H9 (cell line): Measurements from ENCODE around the gene FATE1. TPM values are rescaled to one million over a fixed set of nuclear protein-coding genes. Genes with fewer than 3 reads are reported as not detected.

Experiments used
- DNase-seq: peaks from one replicate; pipeline ENCODE4 v3.0.0-alpha.2; 2017
- H2AFZ ChIP-seq: one replicate; pipeline ENCODE4 v1.6.1; 2013; ENCODE audit warnings: mild to moderate bottlenecking, low read length, control low read depth, moderate library complexity
- H2AK5ac ChIP-seq: 2 replicates; pipeline ENCODE4 v1.6.1; 2013; ENCODE audit warnings: low read length, control low read depth, mixed read lengths; ENCODE audit not compliant: insufficient read length
- H2BK120ac ChIP-seq: one replicate; pipeline ENCODE4 v1.6.1; 2013; ENCODE audit warnings: low read depth, mild to moderate bottlenecking, low read length, control low read depth, inconsistent platforms; ENCODE audit not compliant: poor library complexity, severe bottlenecking
- H2BK12ac ChIP-seq: 2 replicates; pipeline ENCODE4 v1.6.1; 2013; ENCODE audit warnings: low read length, control low read depth, mixed read lengths, low read depth; ENCODE audit not compliant: insufficient read length
- H2BK15ac ChIP-seq: 2 replicates; pipeline ENCODE4 v1.6.1; 2013; ENCODE audit warnings: low read depth, low read length, control low read depth
- H2BK20ac ChIP-seq: one replicate; pipeline ENCODE4 v1.6.1; 2013; ENCODE audit warnings: low read depth, mild to moderate bottlenecking, low read length, control low read depth, inconsistent platforms; ENCODE audit not compliant: poor library complexity, severe bottlenecking
- H2BK5ac ChIP-seq: 2 replicates; pipeline ENCODE4 v1.6.1; 2013; ENCODE audit warnings: low read length, control low read depth, mixed read lengths; ENCODE audit not compliant: insufficient read length
- H3K14ac ChIP-seq: 2 replicates; pipeline ENCODE4 v1.6.1; 2013; ENCODE audit warnings: low read length, control low read depth; ENCODE audit not compliant: insufficient read depth
- H3K18ac ChIP-seq: 2 replicates; pipeline ENCODE4 v1.6.1; 2013; ENCODE audit warnings: low read depth, mild to moderate bottlenecking, mixed read lengths, low read length, control low read depth; ENCODE audit not compliant: insufficient read length
- H3K23ac ChIP-seq: 2 replicates; pipeline ENCODE4 v1.6.1; 2013; ENCODE audit warnings: low read length, control low read depth, mixed read lengths, low read depth; ENCODE audit not compliant: insufficient read length
- H3K23me2 ChIP-seq: 2 replicates; pipeline ENCODE4 v1.6.1; 2013; ENCODE audit warnings: low read depth, mild to moderate bottlenecking, mixed read lengths, low read length, control low read depth; ENCODE audit not compliant: insufficient read length, poor library complexity, severe bottlenecking
- H3K27ac ChIP-seq: 2 replicates; pipeline ENCODE4 v1.5.1; 2013; ENCODE audit warnings: low read length, control low read depth, mixed read lengths, low read depth; ENCODE audit not compliant: insufficient read length
- H3K27me3 ChIP-seq: 2 replicates; pipeline ENCODE4 v1.6.1; 2013; ENCODE audit warnings: low read length, control low read depth, inconsistent platforms; ENCODE audit not compliant: insufficient read depth
- H3K4ac ChIP-seq: 2 replicates; pipeline ENCODE4 v1.6.1; 2013; ENCODE audit warnings: low read depth, mild to moderate bottlenecking, control low read depth, inconsistent platforms, low read length, moderate library complexity
- H3K4me1 ChIP-seq: 2 replicates; pipeline ENCODE4 v1.6.1; 2013; ENCODE audit warnings: low read length, control low read depth, inconsistent platforms; ENCODE audit not compliant: insufficient read depth
- H3K4me2 ChIP-seq: 2 replicates; pipeline ENCODE4 v1.6.1; 2013; ENCODE audit warnings: low read length, control low read depth, mixed read lengths; ENCODE audit not compliant: insufficient read length, insufficient read depth
- H3K56ac ChIP-seq: 2 replicates; pipeline ENCODE4 v1.6.1; 2013; ENCODE audit warnings: low read depth, mild to moderate bottlenecking, mixed read lengths, low read length, control low read depth; ENCODE audit not compliant: insufficient read length
- H3K79me1 ChIP-seq: 2 replicates; pipeline ENCODE4 v1.6.1; 2013; ENCODE audit warnings: low read depth, mild to moderate bottlenecking, moderate library complexity, low read length, control low read depth, inconsistent platforms; ENCODE audit not compliant: insufficient read depth, poor library complexity, severe bottlenecking
- H3K79me2 ChIP-seq: 2 replicates; pipeline ENCODE4 v1.6.1; 2013; ENCODE audit warnings: low read length, control low read depth, inconsistent platforms; ENCODE audit not compliant: insufficient read depth
- H3K9ac ChIP-seq: 2 replicates; pipeline ENCODE4 v1.6.1; 2013; ENCODE audit warnings: low read length, control low read depth, mixed read lengths; ENCODE audit not compliant: insufficient read length; ENCODE audit errors: extremely low read depth
- H3K9me3 ChIP-seq: one replicate; pipeline ENCODE4 v1.6.1; 2013; ENCODE audit warnings: low read depth, low read length, inconsistent platforms; ENCODE audit not compliant: control insufficient read depth
- H3T11ph ChIP-seq: one replicate; pipeline ENCODE4 v1.6.1; 2013; ENCODE audit warnings: mild to moderate bottlenecking, low read length, control low read depth, inconsistent platforms
- H4K20me1 ChIP-seq: one replicate; pipeline ENCODE4 v1.6.1; 2013; ENCODE audit not compliant: control insufficient read depth, insufficient read length, insufficient read depth
- H4K5ac ChIP-seq: 2 replicates; pipeline ENCODE4 v1.6.1; 2013; ENCODE audit warnings: low read depth, mild to moderate bottlenecking, mixed read lengths, low read length, control low read depth; ENCODE audit not compliant: insufficient read length
- H4K8ac ChIP-seq: replicated peaks from 2 replicates; pipeline ENCODE4 v1.6.1; 2013; ENCODE audit warnings: low read length, control low read depth, mixed read lengths, low read depth; ENCODE audit not compliant: insufficient read length
- H4K91ac ChIP-seq: 2 replicates; pipeline ENCODE4 v1.6.1; 2013; ENCODE audit warnings: low read depth, mild to moderate bottlenecking, moderate library complexity, mixed read lengths, low read length, control low read depth; ENCODE audit not compliant: insufficient read length
- H3K27ac Mint-ChIP-seq, 3 experiments: 2 replicates in 2 of 3; 3 replicates in 1 of 3; pipeline ENCODE4 v1.8.0; 2020 to 2021; ENCODE audit warnings: mixed read lengths in 3 of 3, mild to moderate bottlenecking in 1 of 3, moderate library complexity in 1 of 3
- H3K27me3 Mint-ChIP-seq: 2 replicates; pipeline ENCODE4 v1.8.0; 2021; ENCODE audit warnings: low read depth, mild to moderate bottlenecking, moderate library complexity, mixed read lengths
- H3K36me3 Mint-ChIP-seq, 3 experiments: 2 replicates in 2 of 3; 3 replicates in 1 of 3; pipeline ENCODE4 v1.8.0; 2020 to 2021; ENCODE audit warnings: low read depth in 3 of 3, mixed read lengths in 3 of 3; ENCODE audit not compliant: insufficient read depth in 1 of 3
- H3K4me1 Mint-ChIP-seq, 2 experiments: 2 replicates each; pipeline ENCODE4 v1.8.0; 2020; ENCODE audit warnings: mixed read lengths in 2 of 2
- H3K4me3 Mint-ChIP-seq, 2 experiments: 2 replicates in 1 of 2; 3 replicates in 1 of 2; pipeline ENCODE4 v1.8.0; 2020 to 2021; ENCODE audit warnings: mild to moderate bottlenecking in 2 of 2, mixed read lengths in 2 of 2, moderate library complexity in 1 of 2
- H3K9me3 Mint-ChIP-seq, 2 experiments: 2 replicates in 1 of 2; 3 replicates in 1 of 2; pipeline ENCODE4 v1.8.0; 2020; ENCODE audit warnings: mild to moderate bottlenecking in 2 of 2, mixed read lengths in 2 of 2, moderate library complexity in 1 of 2
- WGBS: extraction: QIAGEN DNeasy Blood & Tissue Kit; methylation state at CpG from one replicate; pipeline ENCODE4 v1.1.7; 2013; ENCODE audit warnings: missing lambda C conversion rate, low lambda C conversion rate, mixed read lengths; ENCODE audit not compliant: insufficient read length; ENCODE audit errors: extremely low coverage; 5-methylcytosine and 5-hydroxymethylcytosine counted together
- total RNA-seq: library from RNA; stranded (reverse); gene quantifications from 2 replicates; pipeline ENCODE4 v1.2.1, GENCODE V29; 2021
- TF ChIP-seq, protein P1 (sequence below): fragments of 200-600 bp; sonication (generic); conservative IDR thresholded peaks from 3 replicates; pipeline ENCODE4 v1.8.0; 2021; ENCODE audit warnings: antibody characterized with exemption, mild to moderate bottlenecking

The FATE1 gene
- total RNA-seq, 1 experiment from 2014 or later, result not detected

GRCh38 chrX:151735219-151735618, 19.4 kb downstream of the FATE1 start:
- H3K27me3 ChIP-seq, result no peaks in the 10 kb centered on the region
- H3K79me1 ChIP-seq, result no peaks in the 10 kb centered on the region
- H3K23me2 ChIP-seq, result no peaks in the 10 kb centered on the region
- DNase-seq, result no peak
- no peak overlapping the region for H3K23ac ChIP-seq
- H3K4me1 ChIP-seq, result no peaks in the 10 kb centered on the region
- no peak overlapping the region for H4K8ac ChIP-seq
- H2AFZ ChIP-seq, result no peak overlapping the region
- H4K91ac ChIP-seq, result no peak overlapping the region
- H4K5ac ChIP-seq, result no peak overlapping the region
- no CpG with 5 or more reads among the region's 2 CpGs for WGBS
- H2BK12ac ChIP-seq, result no peak overlapping the region
- H3K27ac Mint-ChIP-seq, result no peak overlapping the region
- H3K36me3 Mint-ChIP-seq, result peaks cover 0 to 12% (median 6%) of the 10 kb centered on the region in 3 experiments; a peak in 5 of 7 replicates
- no peak overlapping the region for H3K4me2 ChIP-seq
- H4K20me1 ChIP-seq, result no peaks in the 10 kb centered on the region
- H2BK15ac ChIP-seq, result no peak overlapping the region
- H3K27me3 Mint-ChIP-seq, result peaks cover 32% of the 10 kb centered on the region
- no peak overlapping the region for H3K4ac ChIP-seq
- no peak overlapping the region for H2AK5ac ChIP-seq
- no peak overlapping the region for H3K9ac ChIP-seq
- H3T11ph ChIP-seq, result no peak overlapping the region
- no peak overlapping the region for H3K14ac ChIP-seq
- no peak overlapping the region for H2BK5ac ChIP-seq
- no peak overlapping the region for H3K27ac ChIP-seq
- TF ChIP-seq, protein P1, sequence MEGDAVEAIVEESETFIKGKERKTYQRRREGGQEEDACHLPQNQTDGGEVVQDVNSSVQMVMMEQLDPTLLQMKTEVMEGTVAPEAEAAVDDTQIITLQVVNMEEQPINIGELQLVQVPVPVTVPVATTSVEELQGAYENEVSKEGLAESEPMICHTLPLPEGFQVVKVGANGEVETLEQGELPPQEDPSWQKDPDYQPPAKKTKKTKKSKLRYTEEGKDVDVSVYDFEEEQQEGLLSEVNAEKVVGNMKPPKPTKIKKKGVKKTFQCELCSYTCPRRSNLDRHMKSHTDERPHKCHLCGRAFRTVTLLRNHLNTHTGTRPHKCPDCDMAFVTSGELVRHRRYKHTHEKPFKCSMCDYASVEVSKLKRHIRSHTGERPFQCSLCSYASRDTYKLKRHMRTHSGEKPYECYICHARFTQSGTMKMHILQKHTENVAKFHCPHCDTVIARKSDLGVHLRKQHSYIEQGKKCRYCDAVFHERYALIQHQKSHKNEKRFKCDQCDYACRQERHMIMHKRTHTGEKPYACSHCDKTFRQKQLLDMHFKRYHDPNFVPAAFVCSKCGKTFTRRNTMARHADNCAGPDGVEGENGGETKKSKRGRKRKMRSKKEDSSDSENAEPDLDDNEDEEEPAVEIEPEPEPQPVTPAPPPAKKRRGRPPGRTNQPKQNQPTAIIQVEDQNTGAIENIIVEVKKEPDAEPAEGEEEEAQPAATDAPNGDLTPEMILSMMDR, result no peak
- no peak overlapping the region for H3K18ac ChIP-seq
- no peak overlapping the region for H2BK20ac ChIP-seq
- H3K9me3 ChIP-seq, result peaks cover 65% of the 10 kb centered on the region
- H3K4me3 Mint-ChIP-seq, result no peak overlapping the region
- H3K4me1 Mint-ChIP-seq, result no peaks in the 10 kb centered on the region
- no peak overlapping the region for H3K56ac ChIP-seq
- H2BK120ac ChIP-seq, result no peak overlapping the region
- peaks cover 69 to 74% of the 10 kb centered on the region in 2 experiments for H3K9me3 Mint-ChIP-seq
- no peaks in the 10 kb centered on the region for H3K79me2 ChIP-seq
